Lower leg skin (tissue), 3 donors: ENCODE results near the gene TCERG1.

Experiments
- POLR2A ChIP-seq, 2 donors: fragments of 450-650 bp; IDR thresholded peaks; one replicate each; pipeline ENCODE4 v1.6.1; 2016 to 2017; ENCODE audit warnings: antibody characterized with exemption in 2 of 2, mild to moderate bottlenecking in 1 of 2, moderate library complexity in 1 of 2
- TF ChIP-seq, protein P1 (sequence below), 3 donors: fragments of 450-650 bp; IDR thresholded peaks; one replicate each; pipeline ENCODE4 v1.5.1; 2016; ENCODE audit warnings: antibody characterized with exemption in 3 of 3, mild to moderate bottlenecking in 3 of 3, moderate library complexity in 2 of 3

- TF ChIP-seq, protein P1, sequence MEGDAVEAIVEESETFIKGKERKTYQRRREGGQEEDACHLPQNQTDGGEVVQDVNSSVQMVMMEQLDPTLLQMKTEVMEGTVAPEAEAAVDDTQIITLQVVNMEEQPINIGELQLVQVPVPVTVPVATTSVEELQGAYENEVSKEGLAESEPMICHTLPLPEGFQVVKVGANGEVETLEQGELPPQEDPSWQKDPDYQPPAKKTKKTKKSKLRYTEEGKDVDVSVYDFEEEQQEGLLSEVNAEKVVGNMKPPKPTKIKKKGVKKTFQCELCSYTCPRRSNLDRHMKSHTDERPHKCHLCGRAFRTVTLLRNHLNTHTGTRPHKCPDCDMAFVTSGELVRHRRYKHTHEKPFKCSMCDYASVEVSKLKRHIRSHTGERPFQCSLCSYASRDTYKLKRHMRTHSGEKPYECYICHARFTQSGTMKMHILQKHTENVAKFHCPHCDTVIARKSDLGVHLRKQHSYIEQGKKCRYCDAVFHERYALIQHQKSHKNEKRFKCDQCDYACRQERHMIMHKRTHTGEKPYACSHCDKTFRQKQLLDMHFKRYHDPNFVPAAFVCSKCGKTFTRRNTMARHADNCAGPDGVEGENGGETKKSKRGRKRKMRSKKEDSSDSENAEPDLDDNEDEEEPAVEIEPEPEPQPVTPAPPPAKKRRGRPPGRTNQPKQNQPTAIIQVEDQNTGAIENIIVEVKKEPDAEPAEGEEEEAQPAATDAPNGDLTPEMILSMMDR (IDR thresholded peaks at IDR 0.05): no peak
- TF ChIP-seq POLR2A (IDR thresholded peaks at IDR 0.05): no peak
These were observed 106.3 kb downstream of the TCERG1 start for GRCh38 chr5:146553446-146553845.
